Ecto neural progenitor cell (in vitro differentiated cells): Measurements from ENCODE around the gene FXN.

Source experiments
- DNase-seq: peaks from one replicate; pipeline ENCODE4 v3.0.0-alpha.2; 2018; ENCODE audit warnings: low spot score

Gene FXN

DNA sequence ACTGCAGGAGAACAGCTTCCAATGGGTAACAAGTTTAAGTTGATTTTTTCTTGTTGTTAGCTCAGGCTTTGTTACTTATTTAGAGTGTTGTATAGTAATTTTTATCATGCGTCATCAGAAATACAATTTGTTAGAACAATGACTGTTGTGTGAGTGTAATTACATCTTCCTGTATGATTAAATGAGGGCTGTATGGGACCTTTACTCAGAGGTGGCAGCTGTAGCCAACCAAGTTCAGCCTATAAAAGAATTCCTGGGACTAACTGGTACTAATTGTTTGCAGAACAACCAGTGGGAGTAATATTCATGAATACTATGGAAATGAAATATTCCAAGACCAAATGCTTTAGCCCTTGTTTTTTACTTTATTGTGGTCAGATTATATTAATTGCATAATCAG lies 107.7 kb downstream of the FXN start:
- DNase-seq = no peak

DNA sequence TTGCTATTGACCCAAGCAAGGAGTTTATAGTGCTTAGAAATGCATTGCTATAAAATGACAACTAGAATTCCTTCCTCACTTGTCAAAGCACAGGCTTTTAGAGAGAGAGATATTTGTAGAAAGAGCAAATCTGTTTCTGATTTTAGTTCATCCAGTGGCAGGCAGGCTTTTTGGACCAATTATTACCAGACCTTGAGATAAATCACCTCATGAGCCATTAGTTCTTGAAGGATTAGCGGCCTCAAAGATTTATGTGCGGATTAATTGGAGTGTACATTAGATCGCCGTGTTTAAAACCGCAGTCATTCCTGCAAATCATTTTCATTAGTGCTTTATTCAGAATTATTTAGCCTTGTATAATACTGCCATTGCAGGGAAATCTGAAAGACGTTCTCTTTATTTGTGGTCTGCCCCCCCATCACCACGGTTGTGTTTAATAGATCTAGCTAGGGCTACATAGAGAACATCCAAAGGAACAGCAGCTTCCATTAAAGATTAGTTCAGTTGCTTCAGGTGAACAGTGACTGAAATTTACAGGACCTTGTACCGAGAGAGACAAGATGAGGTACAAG lies 109.7 kb downstream of the FXN start:
- no peak for DNase-seq

DNA sequence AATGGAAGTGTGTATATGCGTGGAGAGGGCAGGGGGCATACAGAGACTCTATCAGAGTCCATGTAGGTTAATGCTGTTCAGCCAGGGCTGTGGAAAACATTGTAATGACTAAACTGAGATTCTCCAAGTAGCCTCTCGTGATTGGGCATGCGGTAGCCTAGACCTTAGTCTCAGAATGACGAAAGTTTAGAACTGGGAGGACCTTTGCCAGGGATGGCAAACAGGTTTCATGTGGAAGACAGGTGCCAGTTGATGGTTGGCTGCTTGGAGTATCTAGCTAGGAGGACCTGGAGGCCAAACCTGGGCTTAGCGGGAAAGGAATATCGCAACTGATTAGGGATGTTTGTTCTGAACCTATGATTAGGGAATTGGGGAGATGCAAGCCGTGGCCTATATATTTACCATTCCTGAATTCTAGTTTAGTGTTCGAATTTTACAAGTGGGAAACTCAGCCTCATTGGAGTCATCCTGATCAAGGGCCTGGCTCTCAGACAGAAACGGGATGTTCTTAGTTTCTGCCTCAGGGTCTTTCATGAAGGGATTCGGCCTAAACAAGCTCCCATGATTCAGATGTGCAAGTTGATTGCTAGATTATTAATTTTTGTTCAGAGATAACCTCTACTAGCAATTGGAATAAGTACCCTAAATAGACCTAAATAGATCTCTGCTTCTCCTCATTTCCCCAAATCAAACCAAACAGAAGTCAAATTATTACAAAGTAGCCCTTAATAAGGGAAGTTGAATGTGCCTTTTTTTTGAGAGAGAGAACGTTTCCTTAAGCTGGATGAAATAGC lies 111.7 kb downstream of the FXN start:
- no peak for DNase-seq

DNA sequence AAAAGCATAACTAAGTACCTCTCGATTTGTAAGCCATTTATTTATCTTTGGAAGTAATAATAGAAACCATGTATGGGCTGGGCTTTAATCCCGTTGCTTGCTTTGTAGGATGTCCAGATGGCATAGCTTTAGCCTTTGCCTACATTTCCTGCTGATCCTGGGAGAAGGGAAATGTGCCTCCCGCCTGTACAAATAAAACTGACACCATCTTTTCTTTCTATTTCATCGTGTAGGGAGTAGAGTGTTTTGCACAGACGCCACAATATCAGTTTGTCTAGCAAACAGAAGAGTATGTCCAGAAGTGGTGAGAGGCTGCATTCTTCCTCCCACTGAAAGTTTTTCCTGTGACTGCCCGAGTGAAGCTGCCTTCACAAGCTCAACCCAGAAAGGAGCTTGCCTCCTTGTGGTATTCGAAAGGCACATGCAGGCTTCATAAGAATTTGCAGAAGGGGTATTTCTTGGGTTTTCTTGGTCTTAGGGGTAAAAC lies 113.8 kb downstream of the FXN start:
- no peak for DNase-seq
